NCI-H460 (cell line): ENCODE measurements around the gene CSNK1G3. TPM values are rescaled to one million over a fixed set of nuclear protein-coding genes. Genes with fewer than 3 reads are reported as not detected.
"Not testable (repeated sequence)": the region's sequence is repeated elsewhere in the genome, so short reads cannot be mapped to it uniquely, and the experiment has no call there.

Source experiments
- DNase-seq: peaks from one replicate; pipeline ENCODE4 v3.0.0-alpha.2; 2016; ENCODE audit warnings: low read depth; ENCODE audit errors: extremely low read depth
- total RNA-seq: library from RNA; depleted of rRNA; stranded (reverse); fragments of >200 nt; shearing (Covaris generic); gene quantifications from 2 replicates; pipeline ENCODE4 v1.2.3, GENCODE V29; 2014; rRNA removed

The CSNK1G3 gene
- total RNA-seq, 1 experiment from 2014 or later, result 91.9 TPM

DNA sequence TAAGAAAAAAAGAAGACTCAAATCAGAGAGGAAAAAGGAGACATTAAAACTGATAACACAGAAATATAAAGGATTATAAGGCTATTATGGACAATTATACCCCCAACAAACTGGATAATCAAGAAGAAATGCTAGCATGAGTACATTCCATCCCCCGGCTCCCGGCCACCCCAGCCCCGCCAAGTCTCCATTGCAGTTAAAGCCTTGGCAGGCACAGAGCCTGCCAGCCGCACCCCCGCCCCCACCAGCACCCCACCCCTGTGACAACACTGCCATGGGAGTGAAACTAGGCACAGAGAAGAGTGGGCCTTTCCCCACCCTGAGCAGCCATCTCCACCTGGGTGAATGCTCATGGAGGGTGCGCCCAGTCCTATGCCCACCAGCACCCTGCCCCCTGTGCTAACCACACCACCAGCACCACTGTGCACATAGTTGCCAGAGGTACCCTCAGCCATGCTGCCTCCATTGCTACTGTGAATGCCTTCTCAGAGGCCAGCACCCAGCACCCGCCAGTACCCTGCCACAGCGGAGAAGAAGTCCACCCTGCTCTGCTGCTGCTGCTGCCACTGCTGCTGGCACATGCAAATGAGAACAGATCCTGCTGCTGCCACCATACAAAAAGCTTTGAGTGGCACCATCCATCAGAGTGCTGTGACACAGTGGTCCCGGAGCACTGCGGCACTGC lies 117.0 kb downstream of the CSNK1G3 start:
- no peak for DNase-seq

DNA sequence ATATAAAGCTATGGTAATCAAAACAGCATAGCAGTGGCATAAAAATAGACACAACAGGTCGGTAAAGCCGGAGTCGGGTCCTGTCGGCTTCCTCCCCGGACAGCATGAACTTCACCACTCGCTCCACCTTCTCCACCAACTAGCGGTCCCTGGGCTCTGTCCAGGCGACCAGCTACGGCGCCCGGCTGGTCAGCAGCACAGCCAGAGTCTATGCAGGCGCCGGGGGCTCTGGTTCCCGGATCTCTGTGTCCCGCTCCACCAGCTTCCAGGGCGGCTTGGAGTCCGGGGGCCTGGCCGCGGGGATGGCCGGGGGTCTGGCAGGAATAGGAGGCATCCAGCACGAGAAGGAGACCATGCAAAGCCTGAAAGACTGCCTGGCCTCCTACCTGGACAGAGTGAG lies 124.0 kb downstream of the CSNK1G3 start:
- DNase-seq, result no peak

DNA sequence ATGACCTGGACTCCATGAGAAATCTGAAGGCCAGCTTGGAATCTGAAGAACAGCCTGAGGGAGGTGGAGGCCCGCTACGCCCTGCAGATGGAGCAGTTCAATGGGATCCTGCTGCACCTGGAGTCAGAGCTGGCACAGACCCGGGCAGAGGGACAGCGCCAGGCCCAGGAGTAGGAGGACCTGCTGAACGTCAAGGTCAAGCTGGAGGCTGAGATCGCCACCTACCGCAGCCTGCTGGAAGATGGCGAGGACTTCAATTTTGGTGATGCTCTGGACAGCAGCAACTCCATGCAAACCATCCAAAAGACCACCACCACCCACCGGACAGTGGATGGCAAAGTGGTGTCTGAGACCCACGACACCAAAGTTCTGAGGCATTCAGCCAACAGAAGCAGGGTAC lies 125.1 kb downstream of the CSNK1G3 start:
- not testable (repeated sequence) for DNase-seq

DNA sequence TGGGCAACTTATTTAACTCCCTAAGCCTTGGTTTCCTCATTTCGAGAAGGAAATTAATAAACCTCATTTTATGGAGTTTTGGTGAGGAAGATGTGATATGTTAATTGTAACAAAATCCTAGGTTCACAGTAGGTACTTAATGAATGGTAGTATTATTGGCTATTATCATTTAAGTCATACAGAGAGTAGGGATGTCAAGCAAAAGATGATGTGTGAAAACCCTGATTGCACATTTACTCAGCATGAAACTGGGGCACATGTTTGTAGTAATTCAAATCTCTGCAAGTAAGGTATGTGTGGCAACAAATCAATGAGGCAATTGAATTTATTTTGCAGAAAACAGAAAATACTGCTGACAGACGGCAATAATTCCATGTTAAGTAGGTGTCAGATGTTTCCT lies 127.3 kb downstream of the CSNK1G3 start:
- no peak for DNase-seq

DNA sequence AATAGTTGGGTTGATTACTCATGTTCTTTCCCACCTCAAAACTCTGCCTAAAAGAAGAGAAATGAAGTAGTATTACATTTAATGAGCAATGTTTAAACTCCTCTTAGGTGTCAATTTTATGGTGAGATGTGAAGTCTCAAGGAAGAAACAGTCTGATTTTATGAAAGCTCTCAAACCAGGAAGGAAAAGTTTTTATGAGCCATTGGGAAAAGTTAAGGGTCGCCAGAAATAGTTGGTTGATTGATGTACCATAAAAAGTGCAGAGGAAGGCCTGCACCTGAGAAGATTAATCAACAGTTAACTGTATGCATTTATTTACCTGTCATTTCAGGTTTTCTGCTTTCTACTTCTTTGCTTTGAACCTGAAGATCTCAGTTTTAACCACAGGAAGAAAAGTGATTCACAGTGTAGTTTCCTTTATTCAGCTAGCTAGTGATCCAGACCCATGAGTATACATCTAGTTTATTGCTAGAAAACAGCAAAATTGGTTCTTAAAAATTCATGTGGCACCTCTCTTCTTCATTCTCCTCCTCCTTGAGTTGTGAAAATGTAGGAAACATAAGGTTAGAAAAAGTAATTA lies 133.1 kb downstream of the CSNK1G3 start:
- DNase-seq, result no peak

DNA sequence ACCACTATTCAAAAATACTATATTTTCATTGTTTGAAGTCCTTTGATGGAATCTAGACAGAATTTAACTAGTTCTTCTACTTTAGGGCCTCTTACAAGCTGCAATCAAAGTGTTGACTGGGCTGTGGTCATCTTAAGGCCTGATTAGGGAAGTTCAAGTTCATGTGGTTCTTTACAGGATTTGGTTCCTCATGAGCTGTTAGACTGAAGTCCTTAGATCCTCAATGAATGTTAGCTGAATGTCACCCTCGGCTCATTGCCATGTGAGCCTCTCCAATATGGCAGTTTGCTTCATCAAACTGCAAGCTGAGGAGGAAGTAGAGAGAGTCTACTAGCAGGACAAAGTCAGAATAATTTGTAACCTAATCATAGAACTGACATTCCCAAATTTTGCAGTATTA lies 135.1 kb downstream of the CSNK1G3 start:
- no peak for DNase-seq

DNA sequence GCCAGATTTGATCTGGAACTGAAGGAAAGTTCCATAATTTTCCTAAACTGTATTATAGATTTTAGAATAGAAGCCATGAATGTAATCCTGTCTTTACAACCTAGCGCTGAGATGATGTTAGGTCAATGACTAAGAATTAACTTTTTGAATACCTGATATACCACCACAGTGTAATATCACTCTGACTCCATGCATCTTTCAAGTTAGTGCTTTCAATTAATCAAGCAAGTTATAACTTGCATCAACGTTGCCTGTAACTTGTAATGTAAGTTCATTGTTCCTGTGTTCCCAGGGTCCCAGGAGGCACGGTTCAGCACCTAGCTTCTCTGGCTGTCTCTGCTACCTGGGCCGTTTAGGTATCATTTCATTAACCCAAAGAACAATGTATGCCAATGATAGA lies 139.3 kb downstream of the CSNK1G3 start:
- no peak for DNase-seq

DNA sequence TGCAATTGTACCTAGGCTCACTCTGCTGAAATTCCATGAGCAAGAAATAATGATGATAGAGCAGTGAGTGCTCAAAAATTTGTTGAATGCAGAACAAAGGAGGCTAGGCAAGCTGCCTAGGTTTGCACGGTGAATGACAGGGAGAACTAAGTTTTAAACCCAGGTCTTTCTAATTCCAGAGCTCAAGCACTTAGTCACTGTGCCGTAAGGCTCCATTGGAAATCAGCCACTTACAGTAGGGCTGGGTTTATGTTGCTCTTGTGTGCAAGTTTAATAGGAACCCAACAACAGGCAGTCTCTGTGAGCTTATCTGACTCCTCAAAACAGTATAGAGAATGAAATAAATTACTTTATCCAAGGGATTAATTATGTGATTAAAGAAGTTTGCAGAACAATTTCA lies 147.0 kb downstream of the CSNK1G3 start:
- no peak for DNase-seq

DNA sequence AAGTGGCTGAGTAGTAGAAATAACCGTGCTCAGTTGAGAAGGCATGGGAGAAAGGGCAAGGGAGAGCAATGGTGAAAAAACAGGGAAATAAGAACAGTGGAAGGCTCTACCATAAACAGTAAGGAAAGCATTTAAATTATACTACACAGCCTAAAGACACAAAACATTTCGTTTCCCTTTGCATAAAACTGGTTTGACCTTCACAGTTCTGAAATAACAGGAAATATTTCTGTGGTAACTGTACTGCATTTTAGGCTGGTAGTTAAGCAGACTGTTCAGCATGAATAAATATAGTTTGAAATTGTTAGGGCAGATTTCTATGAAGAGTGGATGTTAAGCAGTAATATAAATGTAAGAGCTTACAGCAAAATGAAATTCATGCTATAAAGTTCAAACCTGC lies 147.5 kb downstream of the CSNK1G3 start:
- no peak for DNase-seq

DNA sequence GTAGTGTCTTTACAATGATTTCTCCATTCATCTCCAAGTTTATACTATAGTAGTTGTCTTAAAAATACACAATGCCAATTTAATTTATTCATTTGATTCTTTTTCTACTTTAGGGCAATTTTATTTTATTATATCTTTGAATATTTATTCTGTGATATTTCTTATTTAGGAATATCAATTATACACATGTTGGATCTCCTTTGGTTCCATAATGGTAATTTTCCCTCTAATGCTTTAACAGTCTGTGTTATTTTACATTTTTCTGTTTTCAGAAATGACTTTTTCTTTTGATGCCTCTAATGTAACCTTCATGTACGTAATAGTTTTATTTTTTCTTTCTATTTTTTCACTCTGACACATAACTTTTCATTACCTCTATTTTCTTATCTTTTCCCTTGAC lies 153.0 kb downstream of the CSNK1G3 start:
- no peak for DNase-seq

DNA sequence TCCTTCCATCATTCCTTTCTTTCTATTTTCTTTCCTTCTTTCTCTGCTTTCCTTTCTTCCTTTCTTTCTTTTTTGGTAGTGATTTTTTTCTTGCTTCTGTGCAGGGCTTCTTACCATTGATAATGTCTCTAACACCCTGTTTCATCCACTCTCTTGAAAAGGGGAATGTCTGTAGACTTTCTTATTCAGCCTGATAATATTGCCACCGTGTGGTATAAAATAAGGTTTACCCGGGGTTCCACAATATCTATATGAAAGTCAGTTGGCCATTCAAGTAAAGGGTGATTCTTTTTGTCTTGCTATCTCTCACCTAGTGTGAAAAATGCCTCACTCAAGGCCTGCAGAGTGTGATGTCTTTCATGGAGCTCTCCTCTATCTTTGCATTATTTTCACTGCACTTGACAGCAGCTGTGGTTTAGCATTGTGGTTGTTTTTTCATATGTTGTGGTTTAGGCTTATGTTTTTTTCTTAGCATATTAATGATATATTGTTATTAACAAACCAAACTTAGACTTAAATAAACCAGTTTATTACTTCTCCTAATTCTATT lies 153.9 kb downstream of the CSNK1G3 start:
- no peak for DNase-seq

Other genes with a start within 250 kb of the CSNK1G3 start
- 33.6 and 37.0 TPM in 2 replicates for gene CEP120, start 88.8 kb upstream of the CSNK1G3 start, total RNA-seq